Activated naive CD4-positive, alpha-beta T cell treated with anti-CD3 and anti-CD28 coated beads for 36 hours (primary cell): ENCODE results near the gene ATG12. TPM values are rescaled to one million over a fixed set of nuclear protein-coding genes. Genes with fewer than 3 reads are reported as not detected.
A peak's percentile ranks its signal among the peaks of the same experiment; 100 is the strongest.
"Not testable (repeated sequence)": the region's sequence is repeated elsewhere in the genome, so short reads cannot be mapped to it uniquely, and the experiment has no call there.

Experiments used
- CTCF ChIA-PET: fragments of 350-600 bp; sonication (Branson Sonifier 250); formaldehyde crosslinking; loops from one replicate; lab custom pipeline; 2021; ENCODE audit warnings: antibody characterized with exemption; lab: Charles Lee
- DNase-seq: peaks from one replicate; pipeline ENCODE4 v3.0.0-alpha.2; 2020
- H3K27ac Mint-ChIP-seq: one replicate; pipeline ENCODE4 v1.8.0; 2021; ENCODE audit warnings: mild to moderate bottlenecking, mixed read lengths
- H3K27me3 Mint-ChIP-seq: one replicate; pipeline ENCODE4 v1.8.0; 2021; ENCODE audit warnings: low read depth, mixed read lengths
- H3K36me3 Mint-ChIP-seq: one replicate; pipeline ENCODE4 v1.8.0; 2021; ENCODE audit warnings: low read depth, mixed read lengths
- H3K4me1 Mint-ChIP-seq: one replicate; pipeline ENCODE4 v1.8.0; 2021; ENCODE audit warnings: low read depth, mixed read lengths
- H3K4me3 Mint-ChIP-seq: one replicate; pipeline ENCODE4 v1.8.0; 2021; ENCODE audit warnings: mild to moderate bottlenecking, moderate library complexity, mixed read lengths
- H3K9me3 Mint-ChIP-seq: one replicate; pipeline ENCODE4 v1.8.0; 2021; ENCODE audit warnings: mixed read lengths
- intact Hi-C: fragments of 100-400 bp; cut with micrococcal nuclease; formaldehyde crosslinking; loops from one replicate; pipeline ENCODE4 v1.15.1; 2023
- total RNA-seq, 2 experiments: library from RNA; stranded (reverse); gene quantifications; one replicate each; pipeline ENCODE4 v1.2.3, GENCODE V29; 2021

The ATG12 gene
- total RNA-seq: 10 to 100 TPM; 39.1 to 41.3 TPM

DNA sequence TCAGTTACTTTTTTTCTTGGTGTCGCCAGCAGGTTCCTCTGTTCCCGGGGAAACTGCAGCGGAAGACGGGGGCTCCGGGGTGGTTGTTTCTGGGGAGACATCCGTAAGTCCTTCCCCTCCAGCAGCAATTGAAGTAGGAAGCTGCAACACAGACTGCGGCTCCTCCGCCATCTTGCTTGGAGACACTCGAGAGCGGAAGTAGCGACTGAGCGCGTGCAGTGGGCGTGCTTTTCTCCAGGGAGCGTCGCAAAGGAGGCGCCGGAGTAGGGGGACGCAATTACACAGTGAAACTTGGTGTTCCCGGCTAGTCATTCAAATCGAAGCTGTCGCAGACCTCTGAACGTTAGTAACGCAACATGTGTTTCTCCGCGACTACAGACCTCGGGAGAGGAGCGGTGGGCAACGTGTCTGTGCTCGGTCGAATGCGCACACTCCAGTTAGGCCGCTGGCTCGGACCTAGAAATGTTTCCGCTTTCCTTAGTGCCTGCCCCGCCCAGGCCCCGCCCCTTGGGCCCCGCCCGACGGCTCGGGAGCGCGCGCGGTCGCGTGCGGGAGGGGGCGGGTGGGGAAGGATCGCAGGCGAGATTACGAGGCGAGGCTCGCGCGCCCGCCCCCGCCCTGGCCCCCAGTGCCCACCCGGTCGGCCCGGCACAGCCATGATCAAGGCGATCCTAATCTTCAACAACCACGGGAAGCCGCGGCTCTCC, at the start of gene ATG12, which contains the start of gene AP3S1:
TSS of gene ATG12 (minus strand) at position 184 of the 707 bp plus-strand sequence. CDS start at position 171, 13 bp downstream.
TSS of gene AP3S1 (plus strand) at position 554 of the 707 bp plus-strand sequence. CDS start at position 657, 103 bp downstream.
- peaks cover 45% of the 10 kb centered on the region for H3K4me1 Mint-ChIP-seq
- H3K27ac Mint-ChIP-seq: peak within 1 kb of the TSS; percentile 99

DNA sequence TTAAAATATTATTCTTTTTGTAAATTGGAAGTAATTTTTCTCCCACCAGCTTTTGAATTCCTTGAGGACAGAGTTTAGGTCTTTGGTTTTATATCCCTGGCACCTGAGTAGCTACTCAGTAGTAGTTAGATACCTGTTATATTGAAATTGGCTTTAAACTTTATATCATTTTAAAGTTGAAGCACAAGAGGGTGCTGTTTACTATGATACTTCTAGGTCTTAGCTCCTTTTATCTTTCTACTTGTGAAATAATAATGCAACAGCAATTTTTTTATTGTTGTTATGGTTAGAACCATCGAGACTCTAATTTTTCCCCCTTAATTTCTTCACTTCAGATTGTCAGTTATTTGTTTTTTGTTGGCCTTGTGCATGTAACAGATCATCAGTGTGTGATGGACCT, 46.7 kb upstream of the ATG12 start:
- no peak for DNase-seq
- Mint-ChIP-seq H3K36me3 (peaks cover 2% of the 10 kb centered on the region), H3K9me3 (no peaks in the 10 kb centered on the region), H3K27ac (no peak overlapping the region), H3K4me3 (no peak overlapping the region), H3K4me1 (no peaks in the 10 kb centered on the region), H3K27me3 (no peaks in the 10 kb centered on the region)
- intact Hi-C loops: loop anchor here (1.0 kb wide), 1 partner anchor 180 kb away; no protein-coding TSS in a partner anchor
- CTCF ChIA-PET: no interaction called here

More for the DNA sequence above, at the start of gene ATG12, which contains the start of gene AP3S1:
- peak; percentile 93 for DNase-seq
- Mint-ChIP-seq H3K27me3 (no peaks in the 10 kb centered on the region), H3K36me3 (peaks cover 9% of the 10 kb centered on the region), H3K4me3 (peak within 1 kb of the TSS; percentile 96), H3K9me3 (no peaks in the 10 kb centered on the region)
- intact Hi-C loops: loop anchor here (1.0 to 10.0 kb wide), 9 partner anchors 26 to 579 kb away; partner anchors contain the start of genes CCDC112, COMMD10, FEM1C and PGGT1B
- CTCF ChIA-PET: interaction anchor here (0.7 to 2.9 kb wide), 4 partner anchors 10 to 207 kb away, joined by 3 to 20 read pairs (median 6); no protein-coding TSS in a partner anchor

- DNase-seq, H3K4me3 Mint-ChIP-seq, intact Hi-C loops, H3K27me3 Mint-ChIP-seq, H3K4me1 Mint-ChIP-seq, H3K9me3 Mint-ChIP-seq, H3K27ac Mint-ChIP-seq, CTCF ChIA-PET: not testable (repeated sequence)
- peaks cover 14% of the 10 kb centered on the region for H3K36me3 Mint-ChIP-seq
Measured at GRCh38 chr5:115885208-115885607, 43.8 kb upstream of the ATG12 start.

DNA sequence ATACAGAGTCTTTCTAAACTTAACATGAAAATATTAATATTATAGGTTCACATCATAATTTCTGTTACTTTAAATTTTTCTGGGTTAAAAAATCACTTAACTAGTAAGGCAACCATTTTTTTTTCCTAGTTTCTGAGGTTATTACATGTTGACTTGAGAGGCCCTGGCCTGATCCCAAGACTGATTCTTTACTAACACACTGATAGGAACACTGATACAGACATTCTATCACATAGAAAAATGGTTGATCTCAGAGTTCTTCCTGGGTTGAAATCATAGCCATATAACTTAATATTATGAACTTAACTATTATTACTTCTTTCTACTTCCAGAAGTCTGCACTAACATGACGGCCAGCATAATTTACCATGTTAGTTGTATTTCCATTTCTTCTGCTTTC, 43.3 kb upstream of the ATG12 start:
- H3K36me3 Mint-ChIP-seq: peaks cover 19% of the 10 kb centered on the region
- H3K9me3 Mint-ChIP-seq: no peaks in the 10 kb centered on the region
- H3K27ac Mint-ChIP-seq: no peak overlapping the region
- CTCF ChIA-PET: no interaction called here
- intact Hi-C loops: no loop called here
- no peak for DNase-seq
- H3K27me3 Mint-ChIP-seq: no peaks in the 10 kb centered on the region
- no peak overlapping the region for H3K4me3 Mint-ChIP-seq
- H3K4me1 Mint-ChIP-seq: no peaks in the 10 kb centered on the region

DNA sequence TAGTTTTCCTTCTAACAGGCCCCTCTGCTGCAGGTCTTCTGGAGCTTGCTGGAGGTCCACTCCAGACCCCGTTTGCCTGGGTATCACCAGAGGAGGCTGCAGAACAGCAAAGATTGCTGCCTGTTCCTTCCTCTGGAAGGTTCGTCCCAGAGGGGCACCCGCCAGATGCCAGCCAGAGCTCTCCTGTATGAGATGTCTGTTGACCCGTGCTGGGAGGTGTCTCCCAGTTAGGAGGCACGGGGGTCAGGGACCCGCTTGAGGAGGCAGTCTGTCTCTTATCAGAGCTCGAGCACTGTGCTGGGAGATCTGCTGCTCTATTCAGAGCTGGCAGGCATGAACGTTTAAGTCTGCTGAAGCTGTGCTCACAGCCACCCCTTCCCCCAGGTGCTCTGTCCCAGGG, 41.1 kb upstream of the ATG12 start:
- intact Hi-C loops, H3K27ac Mint-ChIP-seq, H3K4me3 Mint-ChIP-seq, DNase-seq, H3K9me3 Mint-ChIP-seq, CTCF ChIA-PET, H3K4me1 Mint-ChIP-seq, H3K27me3 Mint-ChIP-seq: not testable (repeated sequence)
- H3K36me3 Mint-ChIP-seq: peaks cover 34% of the 10 kb centered on the region

DNA sequence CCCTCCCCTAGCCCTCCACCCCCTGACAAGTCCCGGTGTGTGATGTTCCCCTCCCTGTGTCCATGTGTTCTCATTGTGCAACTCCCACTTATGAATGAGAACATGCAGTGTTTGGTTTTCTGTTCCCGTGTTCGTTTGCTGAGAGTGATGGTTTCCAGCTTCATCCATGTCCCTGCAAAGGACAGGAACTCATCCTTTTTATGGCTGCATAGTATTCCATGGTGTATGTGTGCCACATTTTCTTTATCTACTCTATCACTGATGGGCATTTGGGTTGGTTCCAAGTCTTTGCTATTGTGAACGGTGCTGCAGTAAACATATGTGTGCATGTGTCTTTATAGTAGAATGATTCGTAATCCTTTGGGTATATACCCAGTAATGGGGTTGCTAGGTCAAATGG, 36.0 kb upstream of the ATG12 start:
- not testable (repeated sequence) for H3K4me1 Mint-ChIP-seq
- H3K36me3 Mint-ChIP-seq: peaks cover 56% of the 10 kb centered on the region

GRCh38 chr5:115875447-115875846, 34.1 kb upstream of the ATG12 start:
- intact Hi-C loops: no loop called here
- no peak overlapping the region for H3K4me3 Mint-ChIP-seq
- H3K9me3 Mint-ChIP-seq: no peaks in the 10 kb centered on the region
- no peaks in the 10 kb centered on the region for H3K27me3 Mint-ChIP-seq
- H3K36me3 Mint-ChIP-seq: peaks cover 61% of the 10 kb centered on the region
- H3K4me1 Mint-ChIP-seq: no peaks in the 10 kb centered on the region
- no peak overlapping the region for H3K27ac Mint-ChIP-seq
- CTCF ChIA-PET: no interaction called here
- DNase-seq: no peak

More for the DNA sequence above, 36.0 kb upstream of the ATG12 start:
- H3K9me3 Mint-ChIP-seq, H3K4me3 Mint-ChIP-seq, CTCF ChIA-PET, DNase-seq, intact Hi-C loops, H3K27ac Mint-ChIP-seq, H3K27me3 Mint-ChIP-seq: not testable (repeated sequence)

- H3K4me1 Mint-ChIP-seq: no peaks in the 10 kb centered on the region
- DNase-seq: no peak
- intact Hi-C loops: no loop called here
- no peak overlapping the region for H3K27ac Mint-ChIP-seq
- H3K36me3 Mint-ChIP-seq: peaks cover 46% of the 10 kb centered on the region
- CTCF ChIA-PET: interaction anchor here (1.0 to 1.5 kb wide), 2 partner anchors 24 to 238 kb away, joined by 3 to 4 read pairs; no protein-coding TSS in a partner anchor
- H3K27me3 Mint-ChIP-seq: no peaks in the 10 kb centered on the region
- H3K4me3 Mint-ChIP-seq: no peak overlapping the region
- H3K9me3 Mint-ChIP-seq: no peaks in the 10 kb centered on the region
Measured at GRCh38 chr5:115873392-115873791, 32.0 kb upstream of the ATG12 start.

DNA sequence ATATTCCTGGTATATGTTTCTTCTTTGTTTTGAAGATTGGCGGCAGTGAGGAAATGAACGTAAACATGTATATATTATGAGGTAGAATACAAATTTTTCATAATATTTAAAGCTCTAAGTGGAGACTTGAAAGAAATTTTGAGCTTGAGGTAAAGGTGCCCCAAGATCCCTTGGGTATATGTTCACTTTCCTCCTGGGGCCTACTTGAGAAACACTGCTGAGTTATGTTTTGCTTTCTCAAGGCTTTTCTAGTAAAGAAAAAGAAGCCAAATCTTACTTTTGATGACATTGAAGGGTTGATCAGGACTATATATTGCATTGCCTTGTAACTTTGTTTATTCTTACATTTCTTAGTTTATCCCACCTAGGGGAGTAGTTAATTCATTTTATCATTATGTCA, 31.1 kb upstream of the ATG12 start:
- Mint-ChIP-seq H3K27me3 (no peaks in the 10 kb centered on the region), H3K4me1 (no peaks in the 10 kb centered on the region), H3K4me3 (no peak overlapping the region), H3K36me3 (peaks cover 41% of the 10 kb centered on the region), H3K9me3 (no peaks in the 10 kb centered on the region), H3K27ac (no peak overlapping the region)
- no peak for DNase-seq
- intact Hi-C loops: no loop called here
- CTCF ChIA-PET: no interaction called here

- H3K4me1 Mint-ChIP-seq: no peaks in the 10 kb centered on the region
- H3K36me3 Mint-ChIP-seq: peaks cover 21% of the 10 kb centered on the region
- CTCF ChIA-PET: no interaction called here
- H3K27me3 Mint-ChIP-seq: no peaks in the 10 kb centered on the region
- DNase-seq: no peak
- H3K4me3 Mint-ChIP-seq: no peak overlapping the region
- intact Hi-C loops: no loop called here
- H3K9me3 Mint-ChIP-seq: no peaks in the 10 kb centered on the region
- no peak overlapping the region for H3K27ac Mint-ChIP-seq
Measured at GRCh38 chr5:115869256-115869795, 28.0 kb upstream of the ATG12 start.

DNA sequence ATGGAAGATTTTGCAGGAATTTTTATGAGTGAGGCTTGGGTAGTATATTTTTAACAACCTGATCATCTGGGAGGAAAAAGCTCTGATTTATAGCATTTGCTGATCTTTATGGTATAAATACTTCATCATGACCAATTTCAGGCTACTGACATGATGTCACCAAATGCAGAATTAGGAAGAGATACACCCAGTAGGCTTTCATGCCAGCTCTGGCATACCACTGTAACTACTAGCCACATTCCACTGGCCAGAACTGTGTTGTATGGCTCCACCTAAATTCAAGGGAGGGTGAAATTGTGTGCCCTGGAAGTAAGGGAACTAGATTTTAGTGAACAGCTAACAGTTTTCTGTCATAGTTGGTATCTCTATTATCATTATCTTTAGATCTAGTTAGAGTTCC, 18.0 kb upstream of the ATG12 start:
- peaks cover 19% of the 10 kb centered on the region for H3K4me1 Mint-ChIP-seq
- H3K27me3 Mint-ChIP-seq: no peaks in the 10 kb centered on the region
- no peak overlapping the region for H3K27ac Mint-ChIP-seq

GRCh38 chr5:115858396-115858795, 17.0 kb upstream of the ATG12 start:
- peaks cover 8% of the 10 kb centered on the region for H3K9me3 Mint-ChIP-seq
- H3K4me1 Mint-ChIP-seq: peaks cover 19% of the 10 kb centered on the region
- DNase-seq: no peak
- intact Hi-C loops: no loop called here
- no peaks in the 10 kb centered on the region for H3K27me3 Mint-ChIP-seq
- peaks cover 9% of the 10 kb centered on the region for H3K36me3 Mint-ChIP-seq
- CTCF ChIA-PET: interaction anchor here (0.7 kb wide), 1 partner anchor 230 kb away, joined by 3 read pairs; no protein-coding TSS in a partner anchor
- no peak overlapping the region for H3K27ac Mint-ChIP-seq
- H3K4me3 Mint-ChIP-seq: no peak overlapping the region

More for the DNA sequence above, 18.0 kb upstream of the ATG12 start:
- intact Hi-C loops: no loop called here
- peaks cover 2% of the 10 kb centered on the region for H3K9me3 Mint-ChIP-seq
- CTCF ChIA-PET: interaction anchor here (1.0 kb wide), 1 partner anchor 11 kb away, joined by 3 read pairs; no protein-coding TSS in a partner anchor
- DNase-seq: no peak
- peaks cover 2% of the 10 kb centered on the region for H3K36me3 Mint-ChIP-seq
- no peak overlapping the region for H3K4me3 Mint-ChIP-seq
